Superior temporal gyrus (tissue), 1 donor: ENCODE measurements around the gene PGM5.

Experiments
- DNase-seq: peaks from one replicate; pipeline ENCODE4 v3.0.0-alpha.2; 2016; ENCODE audit errors: extremely low spot score

PGM5 gene

GRCh38 chr9:68437785-68438184 lies 81.4 kb downstream of the PGM5 start:
- DNase-seq, result no peak

- no peak for DNase-seq
These were observed 87.2 kb downstream of the PGM5 start for GRCh38 chr9:68443624-68444023.

GRCh38 chr9:68446836-68447235 lies 90.4 kb downstream of the PGM5 start:
- DNase-seq, result no peak

GRCh38 chr9:68447611-68448010 lies 91.2 kb downstream of the PGM5 start:
- no peak for DNase-seq

DNA sequence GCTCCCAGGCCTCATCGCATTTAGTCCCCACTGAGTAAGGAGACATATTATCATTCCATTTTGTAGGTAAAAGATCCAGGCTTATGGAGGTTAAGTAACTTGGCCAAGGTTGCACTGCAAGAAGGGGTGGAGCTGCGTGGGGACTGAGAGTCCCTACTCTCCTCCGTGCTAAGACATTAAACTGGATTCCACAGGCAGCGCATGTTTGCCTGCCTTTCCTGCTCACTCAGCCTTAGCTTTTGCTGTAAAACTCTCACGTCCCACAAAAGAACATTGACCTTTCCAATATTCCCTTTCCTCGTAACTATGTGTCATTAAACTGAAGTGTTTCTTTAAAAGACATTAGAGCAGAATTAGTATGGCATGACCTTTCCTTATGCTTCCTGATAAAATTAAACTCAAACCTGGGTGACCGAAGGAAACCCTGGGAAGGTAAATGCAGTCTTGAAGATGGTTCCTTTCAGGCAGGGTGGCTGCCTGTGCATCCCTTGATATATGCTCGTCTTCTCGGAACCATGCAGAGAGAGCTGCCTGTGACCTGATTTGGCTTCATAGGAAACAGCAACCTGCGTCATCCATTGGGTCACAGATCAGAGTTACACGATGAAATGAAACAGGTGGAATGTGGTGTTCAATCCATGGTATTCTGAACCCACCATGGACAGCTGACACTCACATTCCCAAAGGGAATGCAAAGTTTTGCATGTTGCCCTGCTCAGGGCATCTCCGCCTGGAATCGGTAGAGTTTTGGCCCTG lies 98.3 kb downstream of the PGM5 start:
- DNase-seq, result no peak

DNA sequence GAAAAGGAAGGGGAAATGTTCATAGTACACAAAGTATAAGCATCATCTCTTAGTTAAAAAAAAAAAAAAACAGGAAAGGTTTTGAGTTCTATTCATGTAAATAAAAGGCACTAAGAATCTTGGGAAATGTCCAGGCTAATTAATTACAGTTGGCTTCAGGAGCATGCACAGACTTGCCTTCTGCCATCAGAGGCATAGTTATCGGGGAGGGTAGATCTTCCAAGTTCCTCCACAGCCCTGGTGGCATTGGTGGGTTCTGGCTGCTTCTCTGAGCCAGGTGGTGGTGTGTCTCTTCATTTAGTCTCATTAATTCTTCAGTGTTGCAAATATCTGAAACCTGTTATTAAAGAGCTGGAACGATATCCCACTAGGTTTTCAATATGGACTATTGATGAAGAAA lies 99.0 kb downstream of the PGM5 start:
- no peak for DNase-seq

DNA sequence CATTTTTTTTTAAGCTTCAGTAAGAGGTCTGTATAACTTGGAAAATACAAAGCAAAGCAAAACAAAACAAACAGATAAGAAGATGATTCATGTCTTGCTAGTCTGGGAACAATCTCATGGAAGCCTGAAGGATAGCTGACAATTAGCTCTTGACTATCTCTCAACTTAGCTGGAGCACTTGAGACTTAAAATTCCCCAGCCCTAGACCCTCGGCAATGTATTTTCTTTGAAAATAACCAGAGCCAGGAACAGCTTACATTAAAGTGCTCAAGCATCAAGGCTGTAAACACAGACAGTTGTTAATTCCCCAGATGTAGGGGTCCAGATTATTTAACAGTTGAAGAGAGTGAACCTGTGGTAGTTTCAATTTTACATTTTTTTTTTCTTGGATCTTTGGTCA lies 101.4 kb downstream of the PGM5 start:
- DNase-seq, result no peak

DNA sequence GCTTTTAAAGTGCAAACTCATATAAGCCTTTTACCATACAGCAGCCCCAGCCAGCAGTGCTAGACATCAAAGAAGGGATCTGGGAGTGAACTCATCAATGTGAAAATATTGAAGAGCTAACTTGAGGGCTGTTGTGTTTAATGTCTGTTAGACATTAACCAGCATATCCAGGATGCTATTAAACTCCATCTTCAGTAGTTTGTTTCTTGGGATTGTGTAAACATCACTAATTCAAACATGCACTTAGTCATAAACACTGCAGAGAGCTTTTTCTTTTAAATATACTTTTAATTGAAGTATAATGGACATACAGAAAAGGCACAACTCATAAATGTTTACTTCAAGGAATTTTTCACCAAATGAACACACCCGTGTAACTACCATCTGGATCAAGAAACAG lies 102.5 kb downstream of the PGM5 start:
- no peak for DNase-seq

DNA sequence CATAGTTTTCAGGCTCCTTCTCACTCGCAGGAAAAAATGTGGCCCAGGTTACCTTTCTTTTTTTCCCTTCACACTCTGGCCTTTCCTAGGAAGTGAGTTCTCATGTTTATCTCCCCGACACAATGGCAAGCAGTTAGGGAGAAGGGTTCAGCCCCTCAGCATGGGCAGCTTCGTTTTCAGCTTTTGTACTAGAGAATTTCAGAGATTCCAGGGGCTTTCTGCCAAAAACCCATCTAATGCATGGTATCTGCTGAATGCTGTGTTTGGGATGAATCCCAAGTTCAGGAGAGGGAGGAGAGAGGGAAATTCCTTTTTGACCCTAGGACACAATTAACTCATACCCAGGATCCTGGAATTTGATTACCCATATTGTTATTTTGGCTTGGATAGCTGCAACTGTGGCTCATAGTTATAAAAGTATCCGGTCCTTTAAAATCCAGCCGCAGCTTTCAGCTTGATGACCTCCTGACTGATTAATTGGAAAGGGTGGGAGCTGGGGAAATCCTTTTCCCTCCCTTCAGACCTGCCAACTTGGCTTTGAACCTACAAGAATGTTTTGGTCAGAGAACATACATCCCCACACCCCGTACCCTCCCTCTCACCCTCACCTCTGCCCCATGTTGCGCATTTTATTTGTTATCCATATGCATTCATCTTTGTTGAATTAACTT lies 105.8 kb downstream of the PGM5 start:
- DNase-seq, result no peak

GRCh38 chr9:68470067-68470466 lies 113.7 kb downstream of the PGM5 start:
- DNase-seq, result no peak

DNA sequence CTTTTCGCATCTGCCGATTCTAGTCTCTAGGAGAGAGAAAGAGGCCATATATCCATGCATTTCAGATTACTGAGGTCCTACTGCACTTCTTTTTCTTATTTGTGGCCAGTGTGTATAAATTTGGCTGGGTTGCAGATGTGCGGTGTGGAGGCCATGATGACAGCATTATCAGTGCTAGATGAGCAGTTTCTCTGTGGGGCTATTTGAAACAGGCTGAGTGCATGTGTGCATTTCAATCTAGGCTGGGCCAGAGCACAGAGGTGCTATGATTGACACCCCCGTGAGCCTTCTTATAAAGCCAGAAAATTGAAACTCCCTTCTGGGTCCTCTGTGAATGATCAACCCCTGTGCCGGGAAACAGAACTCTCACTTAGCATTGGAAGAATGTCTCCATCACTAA lies 114.2 kb downstream of the PGM5 start:
- no peak for DNase-seq

- no peak for DNase-seq
These were observed 115.7 kb downstream of the PGM5 start for GRCh38 chr9:68472119-68472518.

- no peak for DNase-seq
These were observed 117.4 kb downstream of the PGM5 start for GRCh38 chr9:68473790-68474189.

DNA sequence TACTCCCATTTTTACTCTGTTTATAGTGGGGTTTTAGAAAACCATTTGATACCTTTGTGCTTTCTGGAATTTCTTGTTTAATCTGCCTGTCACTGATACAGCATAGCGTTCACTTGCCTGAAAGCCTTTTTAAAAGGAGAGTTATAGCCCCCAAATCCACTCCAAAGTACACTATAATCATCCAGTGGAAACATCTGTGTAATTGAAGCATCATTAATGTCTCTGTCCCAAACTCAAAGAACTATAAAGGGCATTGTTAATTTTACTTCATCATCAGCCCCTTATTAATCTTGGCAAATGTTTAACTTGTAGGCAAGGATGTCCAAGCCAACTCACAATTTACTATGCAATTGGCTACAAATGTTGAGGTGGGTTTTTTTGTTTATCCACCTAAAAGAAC lies 120.0 kb downstream of the PGM5 start:
- DNase-seq, result no peak

DNA sequence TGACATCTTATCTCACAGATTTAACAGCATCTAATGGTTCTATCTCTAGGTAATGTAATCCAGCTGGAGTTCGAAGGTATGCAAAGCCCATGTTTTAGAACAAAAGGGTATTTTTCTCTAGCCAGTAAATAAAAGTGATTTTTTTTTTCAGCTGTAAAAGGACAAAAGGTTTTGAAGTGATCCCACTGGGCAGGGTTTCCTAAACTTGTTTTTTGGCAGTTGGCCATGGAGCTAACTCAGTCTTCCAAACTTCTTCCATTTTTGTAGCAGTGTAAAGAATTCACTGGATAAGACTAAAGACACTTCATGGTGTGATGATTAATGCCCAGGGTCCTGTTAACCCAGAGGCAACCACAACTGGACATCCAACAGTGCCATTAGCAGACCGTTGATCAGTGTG lies 120.4 kb downstream of the PGM5 start:
- no peak for DNase-seq

- DNase-seq, result no peak
These were observed 124.4 kb downstream of the PGM5 start for GRCh38 chr9:68480807-68481206.

GRCh38 chr9:68482548-68482947 lies 126.1 kb downstream of the PGM5 start:
- no peak for DNase-seq

DNA sequence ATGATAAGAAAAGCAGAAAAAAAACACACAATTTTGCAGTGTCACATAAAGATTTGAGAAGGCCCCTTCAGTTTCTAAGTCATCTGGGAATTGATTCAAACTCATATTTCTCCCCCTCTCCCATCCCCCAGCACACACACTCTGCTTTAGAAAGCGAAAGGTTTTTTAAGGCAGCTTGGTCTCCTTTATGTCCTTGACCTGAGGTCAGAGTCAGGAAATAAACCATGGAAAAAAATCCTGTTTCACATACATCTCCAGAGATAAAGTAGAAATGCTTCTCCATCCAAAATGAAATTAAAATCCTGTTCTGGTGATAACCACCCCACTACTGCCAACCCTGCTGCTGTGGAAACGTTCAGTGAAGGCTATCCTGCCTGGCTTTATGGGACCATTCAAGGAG lies 131.7 kb downstream of the PGM5 start:
- DNase-seq, result no peak

DNA sequence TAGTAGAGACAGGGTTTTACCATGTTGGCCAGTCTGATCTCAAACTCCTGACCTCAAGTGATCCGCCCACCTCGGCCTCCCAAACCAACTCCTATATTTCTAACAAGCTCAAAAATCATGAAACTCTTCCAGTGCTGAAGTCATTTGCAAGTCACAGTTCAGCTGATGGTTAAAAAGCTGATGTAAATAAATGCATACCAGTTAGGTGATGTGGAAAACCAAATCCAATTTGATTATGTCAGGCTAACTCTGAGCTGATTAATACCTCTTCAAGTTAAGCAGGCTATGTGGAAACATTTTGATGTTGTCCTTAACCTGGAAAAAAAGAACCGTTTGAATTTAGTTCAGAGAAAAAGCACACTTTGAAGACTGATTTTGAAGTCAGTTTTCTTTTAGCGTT lies 133.2 kb downstream of the PGM5 start:
- no peak for DNase-seq

GRCh38 chr9:68492806-68493205 lies 136.4 kb downstream of the PGM5 start:
- DNase-seq, result no peak

DNA sequence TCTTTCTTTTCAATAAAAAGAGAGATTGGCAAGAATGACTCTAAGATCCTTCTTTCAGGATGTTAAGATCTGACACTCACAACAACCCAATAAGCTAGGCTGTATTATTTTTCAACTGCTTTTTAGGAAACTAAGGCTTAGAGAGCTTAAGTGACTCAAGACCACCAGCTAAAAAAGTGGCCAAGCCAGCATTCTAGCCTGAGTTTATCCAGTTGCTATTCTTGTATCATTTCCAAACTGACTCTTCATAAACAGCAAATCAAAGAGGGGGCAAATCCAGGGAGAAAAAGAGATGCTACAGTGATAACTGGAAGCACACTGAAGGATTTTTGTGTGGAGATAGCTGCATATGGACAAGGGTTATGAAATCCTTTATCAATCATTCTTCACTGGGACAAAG lies 137.1 kb downstream of the PGM5 start:
- no peak for DNase-seq

DNA sequence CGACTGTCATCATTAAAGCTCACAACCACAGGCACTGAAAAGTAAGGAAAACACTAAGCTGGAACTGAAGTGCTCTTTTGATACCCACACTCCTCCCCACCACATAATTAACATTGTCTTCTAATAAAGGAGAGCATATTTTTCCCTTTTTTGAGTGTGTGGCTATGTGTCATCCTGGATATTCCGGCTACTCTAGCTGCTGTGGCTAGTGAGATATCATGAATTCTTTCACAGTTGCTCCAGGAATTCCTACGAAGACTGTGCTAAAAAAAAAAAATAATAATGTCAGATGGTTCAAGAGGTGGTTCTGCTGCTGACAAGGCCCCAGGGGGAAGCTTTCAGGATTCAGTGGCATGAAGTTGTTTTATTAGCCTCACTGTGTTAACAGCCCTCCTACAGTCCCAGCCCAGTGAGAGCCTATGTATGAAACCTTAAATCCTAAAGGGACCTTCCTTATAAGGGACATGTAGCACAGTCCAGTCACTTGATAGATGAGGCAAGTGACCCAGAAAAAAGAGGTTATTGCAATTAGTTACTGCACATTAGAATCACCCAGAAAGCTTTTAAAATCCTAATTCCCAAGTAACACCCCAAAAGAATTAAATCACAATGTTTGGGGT lies 137.7 kb downstream of the PGM5 start:
- no peak for DNase-seq

- no peak for DNase-seq
These were observed 138.8 kb downstream of the PGM5 start for GRCh38 chr9:68495247-68495646.
